Activated naive CD4-positive, alpha-beta T cell treated with Interleukin-2 at 50 U/mL for 16 hours (primary cell): ENCODE measurements around the gene PLD2.
"Not testable (repeated sequence)": the region's sequence is repeated elsewhere in the genome, so short reads cannot be mapped to it uniquely, and the experiment has no call there.

Experiments
- DNase-seq: peaks from one replicate; pipeline ENCODE4 v3.0.0-alpha.2; 2020

The PLD2 gene

DNA sequence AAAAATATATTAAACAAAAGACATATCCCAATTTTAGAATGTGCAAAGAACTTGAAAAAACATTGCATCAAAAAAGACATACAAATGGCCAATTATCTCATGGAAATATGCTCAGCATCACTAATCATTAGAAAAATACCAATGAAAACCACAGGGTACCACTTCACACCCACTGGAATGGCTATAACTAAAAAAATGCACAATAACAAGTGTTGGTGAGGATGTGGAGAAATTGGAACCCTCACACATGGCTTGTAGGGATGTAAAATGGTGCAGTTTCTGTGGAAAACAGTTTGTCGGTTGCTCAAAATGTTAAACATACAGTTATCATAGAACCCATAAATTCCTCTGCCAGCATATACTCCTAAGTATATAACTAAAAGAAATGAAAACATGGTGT lies 11.8 kb upstream of the PLD2 start:
- DNase-seq, result no peak

DNA sequence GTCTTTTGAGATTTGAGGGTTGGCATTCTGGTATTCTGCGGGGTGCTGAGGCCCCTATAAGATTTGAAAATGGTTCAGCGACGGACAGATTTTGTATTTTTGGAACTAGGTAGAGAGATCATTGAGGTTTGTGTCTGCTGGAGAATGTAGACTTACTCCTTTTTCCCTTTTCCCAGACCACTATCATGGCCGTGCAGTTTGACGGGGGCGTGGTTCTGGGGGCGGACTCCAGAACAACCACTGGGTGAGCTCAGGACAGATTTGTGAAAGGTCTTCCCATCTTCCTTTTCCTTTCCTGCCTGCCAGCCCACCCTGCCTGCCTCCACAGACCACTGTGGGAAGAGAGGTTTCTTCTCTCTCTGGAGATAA lies 10.4 kb upstream of the PLD2 start:
- DNase-seq, result peak; percentile 46

DNA sequence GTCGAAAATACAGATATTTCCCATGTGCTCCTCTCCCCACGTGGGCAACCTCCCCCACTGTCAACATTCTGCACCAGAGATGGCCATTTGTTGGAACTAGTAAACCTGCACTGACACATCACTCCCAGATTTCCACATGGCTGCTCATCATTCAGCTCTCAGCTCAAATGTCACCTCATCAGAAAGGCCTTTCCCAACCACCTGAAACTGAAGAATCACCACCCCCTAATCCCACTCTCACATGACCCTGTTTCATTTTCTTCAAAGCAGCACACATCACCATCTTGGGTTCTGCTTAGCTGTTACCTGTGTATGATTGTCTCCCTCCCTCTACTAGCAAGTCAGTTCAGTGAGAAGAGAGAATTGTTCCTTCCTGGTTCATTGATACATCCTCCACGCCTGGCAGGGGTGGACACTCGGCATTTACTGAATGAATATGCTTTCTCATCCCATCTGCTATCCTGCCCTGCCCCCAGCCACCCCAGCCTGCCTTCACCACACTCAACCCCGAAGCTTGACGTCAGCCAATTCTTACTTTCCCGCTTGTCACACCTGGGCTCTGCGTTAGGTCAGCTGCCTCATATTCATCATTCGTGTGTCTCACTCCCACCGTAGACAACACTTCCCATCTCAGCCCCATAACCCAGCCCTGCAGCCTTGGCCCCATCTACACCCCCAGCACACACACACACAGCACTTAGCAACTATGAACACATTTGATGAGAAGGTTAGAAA lies 6.3 kb upstream of the PLD2 start:
- DNase-seq, result no peak

DNA sequence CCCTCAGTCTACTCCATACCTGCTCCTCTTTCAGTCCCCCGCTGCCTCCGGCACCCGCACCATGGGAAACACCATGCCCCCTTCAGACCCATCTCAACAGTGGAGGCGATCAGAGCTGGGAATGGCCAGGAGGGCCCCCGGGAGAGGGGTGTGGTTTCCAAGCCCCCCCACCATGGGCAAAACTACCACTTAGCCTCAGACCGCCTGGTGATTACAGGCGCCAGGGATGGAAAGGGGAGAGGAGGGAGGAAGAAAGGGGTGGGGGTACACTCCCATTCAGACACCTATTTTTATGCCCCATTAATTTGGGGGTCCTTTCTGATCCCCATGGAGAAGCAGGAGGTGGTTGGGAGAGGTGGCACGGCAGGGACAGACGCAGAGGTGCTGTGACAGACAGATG lies 4.7 kb upstream of the PLD2 start, which contains the start of gene C17orf114:
TSS of gene C17orf114 (minus strand) at position 101 of the 400 bp plus-strand sequence.
- DNase-seq, result no peak

DNA sequence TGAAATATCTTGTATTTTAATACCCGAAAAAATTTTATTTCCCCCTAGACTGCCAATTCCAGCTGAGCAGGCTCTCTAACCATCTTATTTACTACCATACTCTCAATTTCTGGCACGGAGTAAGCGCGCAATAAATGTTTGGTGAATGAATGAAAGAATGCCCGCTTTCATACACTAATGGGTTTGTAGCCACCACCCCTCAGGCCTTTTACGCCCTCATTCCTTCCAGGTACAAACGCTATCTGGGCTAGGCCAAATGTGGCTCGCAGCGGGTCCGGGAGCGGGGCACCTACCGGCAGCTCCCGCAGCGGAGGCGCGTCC lies 536 bp upstream of the PLD2 start:
- no peak for DNase-seq

DNA sequence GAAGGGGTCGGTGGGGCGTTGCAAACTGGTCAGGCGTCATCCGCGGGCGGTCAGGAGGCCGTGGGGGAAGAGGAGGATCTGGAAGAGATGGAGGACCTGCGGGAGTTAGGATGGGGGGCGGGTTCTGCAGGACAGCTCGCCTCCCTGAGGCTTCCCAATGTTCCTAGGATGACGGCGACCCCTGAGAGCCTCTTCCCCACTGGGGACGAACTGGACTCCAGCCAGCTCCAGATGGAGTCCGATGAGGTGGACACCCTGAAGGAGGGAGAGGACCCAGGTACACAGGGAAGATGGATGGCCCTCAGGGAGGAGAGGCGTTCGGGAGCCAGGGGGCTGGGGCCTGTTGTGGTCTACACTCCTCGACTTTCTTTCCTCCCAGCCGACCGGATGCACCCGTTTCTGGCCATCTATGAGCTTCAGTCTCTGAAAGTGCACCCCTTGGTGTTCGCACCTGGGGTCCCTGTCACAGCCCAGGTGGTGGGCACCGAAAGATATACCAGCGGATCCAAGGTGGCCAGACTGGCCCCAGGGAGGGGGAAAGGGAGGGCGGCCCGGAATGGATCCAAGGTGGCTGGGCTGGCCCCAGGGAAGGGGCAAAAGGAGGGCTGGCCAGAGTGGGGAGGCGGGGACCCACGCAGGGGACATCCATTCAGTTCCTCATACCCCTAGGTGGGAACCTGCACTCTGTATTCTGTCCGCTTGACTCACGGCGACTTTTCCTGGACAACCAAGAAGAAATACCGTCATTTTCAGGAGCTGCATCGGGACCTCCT lies 839 bp downstream of the PLD2 start:
- DNase-seq, result no peak

DNA sequence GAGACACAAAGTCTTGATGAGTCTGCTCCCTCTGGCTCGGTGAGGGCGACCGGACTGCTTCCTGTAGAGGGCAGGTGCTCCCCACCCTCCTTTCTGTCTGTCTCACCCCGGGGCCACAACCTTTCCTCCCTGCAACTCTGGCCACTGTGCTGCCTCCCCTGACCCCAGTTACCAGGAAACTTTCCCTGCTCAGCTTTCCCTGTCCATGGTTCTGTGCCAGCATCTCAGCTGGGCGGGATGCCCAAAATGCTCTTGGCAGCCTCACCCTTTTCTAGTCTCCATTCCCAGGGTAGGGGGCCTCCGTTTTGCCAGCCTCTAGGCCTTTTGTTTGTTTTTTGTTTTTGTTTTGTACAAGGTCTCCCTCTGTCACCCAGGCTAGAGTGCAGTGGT lies 1.4 kb downstream of the PLD2 start:
- no peak for DNase-seq

DNA sequence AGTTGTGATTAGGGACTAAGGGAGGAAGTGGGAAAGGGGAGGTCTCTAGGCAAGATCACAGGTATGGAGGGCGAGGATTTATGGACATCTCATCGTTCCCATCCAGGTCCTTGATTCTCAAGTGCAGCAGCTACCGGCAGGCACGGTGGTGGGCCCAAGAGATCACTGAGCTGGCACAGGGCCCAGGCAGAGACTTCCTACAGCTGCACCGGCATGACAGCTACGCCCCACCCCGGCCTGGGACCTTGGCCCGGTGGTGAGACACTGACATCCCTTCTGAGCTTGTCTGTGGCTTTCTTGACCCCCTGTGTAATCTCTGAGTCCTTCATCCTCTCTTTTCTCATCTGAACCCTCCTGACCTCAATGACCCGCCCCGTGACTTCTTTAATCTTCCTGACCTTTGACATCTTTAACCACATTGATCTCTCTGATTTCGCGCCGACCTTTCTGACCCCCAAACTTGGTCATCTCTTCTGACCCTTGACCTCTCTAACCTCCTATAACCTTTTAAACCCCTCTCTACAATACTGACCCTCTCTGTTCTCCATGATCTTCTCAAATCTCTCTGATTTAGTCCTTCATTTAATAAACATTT lies 3.8 kb downstream of the PLD2 start:
- no peak for DNase-seq

DNA sequence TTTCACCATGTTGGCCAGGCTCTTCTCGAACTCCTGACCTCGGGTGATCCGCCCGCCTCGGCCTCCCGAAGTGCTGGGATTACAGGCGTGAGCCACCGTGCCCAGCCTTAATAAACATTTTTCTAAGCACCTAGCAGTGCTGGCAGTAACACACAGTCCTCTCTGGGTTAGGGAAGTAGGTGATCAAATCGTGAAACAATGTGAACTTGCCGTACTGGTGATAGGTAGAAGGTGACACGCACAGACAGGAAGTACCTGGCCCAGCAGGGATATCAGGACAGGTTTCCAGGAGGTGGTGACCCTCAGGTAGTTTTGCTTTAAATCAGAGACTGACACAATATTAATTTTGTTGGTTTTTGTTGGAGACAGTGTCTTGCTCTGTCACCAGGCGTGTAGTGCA lies 4.5 kb downstream of the PLD2 start:
- DNase-seq, result no peak

DNA sequence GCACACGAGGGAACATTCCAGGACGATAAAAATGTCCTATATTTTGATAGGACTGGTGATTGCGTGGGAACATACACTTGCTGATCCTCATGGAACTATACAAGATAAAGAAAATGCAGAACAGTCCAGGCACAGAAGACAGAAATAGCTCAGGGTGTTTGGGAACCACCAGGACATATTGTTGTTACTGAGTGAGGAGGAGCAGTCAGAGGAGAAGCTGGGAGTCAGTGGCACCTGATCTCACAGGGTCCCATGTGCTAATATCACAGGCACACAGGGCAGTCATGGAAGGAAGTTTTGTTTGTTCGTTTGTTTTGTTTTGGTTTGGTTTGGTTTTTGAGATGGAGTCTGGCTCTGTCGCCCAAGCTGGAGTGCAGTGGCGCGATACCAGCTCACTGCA lies 5.7 kb downstream of the PLD2 start:
- DNase-seq, result no peak

DNA sequence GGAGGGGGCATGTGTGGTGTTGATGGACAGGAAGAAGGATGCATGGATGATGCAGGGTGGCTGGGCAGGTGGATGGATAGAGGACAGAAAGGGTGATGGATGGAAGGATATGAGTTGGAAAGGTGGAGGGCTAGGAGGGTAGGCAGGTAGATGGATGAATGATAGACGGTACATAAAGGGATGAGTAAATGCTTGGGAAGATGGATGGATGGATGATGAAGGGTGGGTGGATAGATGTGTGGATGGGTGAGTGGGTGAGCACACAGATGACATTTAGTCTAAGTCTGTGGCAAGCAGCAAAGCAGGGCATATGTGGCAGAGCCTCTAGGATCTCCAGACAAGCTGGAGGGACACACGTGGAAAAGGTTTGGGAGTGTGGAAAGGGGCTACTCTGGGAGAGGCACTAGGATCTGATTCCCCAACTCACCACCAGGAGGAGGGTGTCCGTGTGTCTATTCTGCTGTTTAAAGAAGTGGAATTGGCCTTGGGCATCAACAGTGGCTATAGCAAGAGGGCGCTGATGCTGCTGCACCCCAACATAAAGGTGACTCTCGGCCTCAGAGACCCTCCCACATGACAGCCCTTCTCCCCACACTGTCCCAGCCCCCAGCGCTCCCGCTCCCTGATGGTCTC lies 8.2 kb downstream of the PLD2 start:
- no peak for DNase-seq

DNA sequence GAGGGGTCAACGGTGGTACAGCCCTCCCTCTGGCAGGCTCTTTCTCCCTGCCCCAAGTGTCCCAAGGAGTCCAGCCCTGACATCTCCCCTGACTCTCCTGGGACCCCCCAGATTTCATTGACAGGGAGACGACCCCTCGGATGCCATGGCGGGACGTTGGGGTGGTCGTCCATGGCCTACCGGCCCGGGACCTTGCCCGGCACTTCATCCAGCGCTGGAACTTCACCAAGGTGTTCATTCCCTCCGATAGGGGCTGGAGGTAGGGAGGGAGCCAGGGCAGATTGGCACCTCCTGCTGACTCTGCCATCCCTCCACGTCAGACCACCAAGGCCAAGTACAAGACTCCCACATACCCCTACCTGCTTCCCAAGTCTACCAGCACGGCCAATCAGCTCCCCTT lies 9.9 kb downstream of the PLD2 start:
- DNase-seq, result no peak

DNA sequence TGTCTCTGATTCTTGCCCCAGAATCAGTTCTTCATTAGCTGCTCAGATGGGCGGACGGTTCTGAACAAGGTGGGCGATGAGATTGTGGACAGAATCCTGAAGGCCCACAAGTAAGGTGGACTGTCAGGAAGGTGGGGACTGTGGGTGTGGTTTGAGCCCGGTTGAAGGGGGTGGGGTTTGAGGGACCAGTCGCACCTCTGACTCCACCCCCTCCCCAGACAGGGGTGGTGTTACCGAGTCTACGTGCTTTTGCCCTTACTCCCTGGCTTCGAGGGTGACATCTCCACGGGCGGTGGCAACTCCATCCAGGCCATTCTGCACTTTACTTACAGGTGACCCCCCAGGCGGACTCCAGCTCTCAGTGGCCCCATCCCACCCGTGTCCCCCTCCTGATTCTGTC lies 11.3 kb downstream of the PLD2 start:
- no peak for DNase-seq

DNA sequence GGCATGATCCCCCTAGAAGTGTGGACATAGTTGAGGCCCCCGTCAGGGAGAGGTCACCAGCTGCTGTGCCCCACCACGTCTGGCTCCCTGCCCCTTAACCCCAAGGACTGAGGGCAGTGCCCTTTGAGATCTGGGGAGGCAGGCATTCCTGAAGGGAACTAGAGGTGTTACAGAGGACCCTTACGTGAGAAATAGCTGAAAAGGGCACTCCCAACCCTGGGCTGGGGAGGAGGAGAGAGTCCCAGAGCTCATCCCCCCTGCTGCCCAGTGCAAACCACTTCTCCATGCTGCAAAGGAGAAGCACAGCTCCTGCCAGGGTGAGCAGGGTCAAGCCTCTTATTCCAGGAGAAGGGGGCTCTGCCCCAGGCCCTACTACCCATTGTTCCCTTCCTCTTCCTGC lies 15.9 kb downstream of the PLD2 start:
- no peak for DNase-seq

DNA sequence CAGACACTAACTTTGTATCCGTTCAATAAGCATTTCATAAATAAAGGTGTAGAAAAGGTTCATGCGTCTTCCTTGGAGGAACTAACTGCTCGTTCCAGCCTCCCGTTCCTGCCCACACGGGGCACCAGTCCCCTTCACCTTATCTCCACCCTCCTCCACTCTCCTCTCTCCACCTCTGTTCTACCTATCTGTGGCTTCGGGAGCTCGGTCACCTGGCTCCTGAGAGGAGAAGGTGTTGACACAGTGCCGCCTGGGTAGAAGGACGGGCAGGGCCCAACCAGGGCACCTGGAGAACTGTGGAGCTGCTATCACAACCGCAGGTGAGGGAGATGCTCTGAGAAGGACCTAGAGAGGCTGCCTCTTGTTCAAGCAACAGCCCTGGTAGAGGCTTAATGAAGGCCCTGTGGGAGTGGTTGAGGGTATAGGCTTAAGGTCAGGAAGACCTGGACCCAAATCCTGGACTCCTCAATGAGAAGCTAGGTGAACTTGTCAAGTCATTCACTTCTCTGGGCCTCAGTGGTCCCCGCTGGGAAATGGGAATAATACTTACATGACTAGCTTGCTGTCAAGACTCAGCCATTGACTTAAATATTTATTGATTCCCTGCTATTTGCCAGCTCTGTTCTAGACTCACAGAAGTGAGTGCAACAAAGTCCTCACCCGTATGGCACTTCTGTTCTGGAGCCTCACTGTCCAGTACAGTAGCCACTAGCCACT lies 16.6 kb downstream of the PLD2 start:
- no peak for DNase-seq

DNA sequence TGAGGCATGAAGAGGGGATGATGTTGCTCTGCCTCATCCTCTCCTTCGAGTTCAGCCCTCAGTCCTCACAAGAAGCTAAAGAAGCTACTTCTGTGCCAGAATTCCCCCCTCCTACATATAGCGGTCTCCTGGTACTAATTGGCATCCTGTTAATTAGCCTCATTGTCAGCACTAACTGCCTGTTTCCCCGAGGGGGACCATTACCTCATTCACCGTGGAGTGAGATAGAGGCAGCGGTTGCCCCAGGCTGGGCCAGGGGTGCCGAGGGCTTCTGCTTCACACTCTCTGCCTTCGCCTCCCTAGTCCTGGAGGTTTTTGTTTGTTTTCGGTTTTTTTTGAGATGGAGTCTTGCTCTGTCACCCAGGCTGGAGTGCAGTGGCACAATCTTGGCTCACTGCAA lies 20.4 kb downstream of the PLD2 start:
- no peak for DNase-seq

DNA sequence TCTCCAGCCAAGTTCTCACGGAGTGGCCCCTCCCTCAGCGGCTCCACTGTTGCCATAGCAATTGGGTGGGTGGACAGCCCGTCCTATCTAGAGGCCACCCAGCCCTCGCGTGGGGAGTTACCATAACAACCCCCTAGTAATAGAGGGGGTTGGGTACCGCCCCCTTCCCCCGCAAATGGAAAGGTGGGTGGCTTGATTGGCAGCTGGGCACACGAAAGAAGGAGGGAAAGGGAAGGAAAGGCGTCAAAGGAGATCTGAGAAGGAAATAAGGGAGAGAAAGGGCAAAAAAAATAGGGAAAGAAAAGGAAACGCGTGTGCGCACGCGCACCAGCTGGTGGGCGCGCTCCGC lies 25.9 kb downstream of the PLD2 start:
- not testable (repeated sequence) for DNase-seq

DNA sequence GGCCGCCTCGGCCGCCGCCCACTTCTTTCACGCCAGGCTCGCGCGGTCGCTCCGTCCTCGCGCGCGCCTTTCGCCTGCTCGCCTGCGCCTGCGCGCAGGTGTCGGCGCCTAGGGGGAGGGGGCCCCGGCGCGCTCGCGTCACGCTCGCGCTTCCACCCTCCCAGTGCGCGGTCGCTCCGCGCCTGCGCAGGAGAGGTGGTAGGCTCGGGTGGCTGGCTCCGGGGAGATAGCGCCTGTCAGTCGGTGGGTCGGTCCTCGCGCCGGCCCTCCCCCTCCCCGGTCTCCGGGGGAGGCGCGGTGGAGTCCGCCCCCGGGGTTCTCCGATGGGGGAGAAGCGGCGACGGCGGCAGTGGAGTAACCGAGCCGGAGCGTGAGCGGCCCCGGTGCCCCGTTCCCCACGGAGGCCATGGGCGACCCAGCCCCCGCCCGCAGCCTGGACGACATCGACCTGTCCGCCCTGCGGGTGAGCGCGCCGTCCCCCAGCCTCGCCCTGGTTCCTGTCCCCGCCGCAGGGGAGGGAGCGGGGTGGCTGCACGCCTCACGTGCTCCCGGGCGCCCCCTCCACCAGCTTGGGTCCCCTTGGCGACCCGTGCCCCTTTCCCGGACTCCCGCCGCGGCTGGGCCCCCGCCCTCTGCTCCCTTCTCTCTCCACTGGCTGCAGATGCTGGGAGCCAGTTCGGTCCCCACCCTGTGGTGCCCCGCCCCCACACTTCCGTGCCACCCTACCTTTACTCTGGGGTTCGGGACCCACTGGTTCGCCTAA lies 26.4 kb downstream of the PLD2 start, which contains the start of gene MINK1:
TSS of gene MINK1 (plus strand) at position 163 of the 763 bp plus-strand sequence. CDS start at position 407, 244 bp downstream.
- DNase-seq, result peak; percentile 89

DNA sequence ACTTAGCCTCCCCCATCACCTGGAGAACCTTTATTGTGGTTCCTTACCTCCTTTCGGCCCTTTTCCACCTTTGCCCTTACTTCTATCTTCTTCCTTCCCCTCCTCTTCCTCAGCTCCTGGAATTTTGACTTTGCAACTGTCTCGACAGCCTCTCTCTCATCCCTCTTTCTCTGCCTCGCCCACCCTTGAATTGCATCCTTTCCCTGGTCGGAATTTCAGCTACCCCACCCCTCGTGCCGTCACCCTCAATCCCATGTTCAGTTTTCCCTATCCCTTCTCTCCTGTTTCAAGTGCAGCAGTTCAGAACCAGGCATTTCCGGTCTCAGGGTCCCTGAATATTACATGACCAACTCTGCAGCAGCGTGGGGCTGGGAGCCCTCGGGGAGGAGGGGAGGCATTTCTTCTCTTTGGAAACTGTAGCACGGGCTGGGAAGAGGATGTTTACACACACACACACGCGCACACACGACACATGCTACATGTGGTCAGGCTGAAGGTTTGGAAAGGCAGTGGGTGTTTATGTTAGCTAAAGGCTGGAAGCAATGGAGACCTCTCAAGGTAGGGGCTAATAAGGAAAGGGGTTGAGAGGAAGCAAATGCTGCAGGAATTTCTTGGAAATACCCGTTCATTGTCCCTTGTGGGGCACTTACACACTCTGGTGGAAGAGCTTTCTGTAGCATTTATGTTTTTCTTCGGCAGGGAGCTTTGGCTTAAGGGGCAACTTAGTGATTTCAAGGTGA lies 27.2 kb downstream of the PLD2 start:
- no peak for DNase-seq

DNA sequence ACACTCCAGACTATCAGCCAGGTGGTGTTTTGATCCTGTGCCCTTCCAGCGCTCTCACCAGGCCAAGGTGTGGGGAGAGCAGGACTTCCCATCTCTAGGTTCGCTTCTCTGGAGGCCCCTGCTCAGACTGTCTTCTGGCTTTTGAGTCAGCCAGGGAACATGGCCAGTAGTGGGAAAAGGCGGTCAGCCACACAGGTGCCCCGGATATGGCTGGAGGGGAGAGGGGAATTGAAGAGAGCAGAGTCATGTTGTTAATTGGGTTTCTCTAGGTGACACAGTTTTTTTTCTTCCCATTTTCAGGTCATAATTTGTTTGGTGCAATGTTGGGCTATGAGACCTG lies 27.7 kb downstream of the PLD2 start:
- DNase-seq, result no peak

DNA sequence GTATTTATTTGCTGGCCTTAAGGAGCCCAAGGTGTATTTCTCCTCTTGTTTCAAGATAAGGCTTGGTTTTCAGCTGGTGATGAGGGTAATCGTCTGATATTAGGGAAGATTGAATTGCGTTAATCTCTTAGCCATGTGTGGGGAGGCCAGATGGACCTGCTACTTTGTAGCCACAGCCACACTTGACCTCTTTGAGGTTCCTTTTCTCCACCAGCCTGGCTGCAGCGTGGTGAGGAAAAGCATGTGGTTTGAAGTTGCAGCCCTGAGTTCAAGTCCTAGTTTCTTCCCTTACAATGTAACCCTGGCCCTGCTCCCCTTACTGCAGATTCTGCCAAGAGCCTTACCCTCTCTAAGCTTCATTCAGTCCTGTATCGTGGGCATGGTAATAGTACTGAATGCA lies 29.3 kb downstream of the PLD2 start:
- no peak for DNase-seq
